ENCODE data around the gene MYBL2.
A peak's percentile ranks its signal among the peaks of the same experiment; 100 is the strongest.
"Not testable (repeated sequence)": the region's sequence is repeated elsewhere in the genome, so short reads cannot be mapped to it uniquely, and the experiment has no call there.

MYBL2 gene

DNA sequence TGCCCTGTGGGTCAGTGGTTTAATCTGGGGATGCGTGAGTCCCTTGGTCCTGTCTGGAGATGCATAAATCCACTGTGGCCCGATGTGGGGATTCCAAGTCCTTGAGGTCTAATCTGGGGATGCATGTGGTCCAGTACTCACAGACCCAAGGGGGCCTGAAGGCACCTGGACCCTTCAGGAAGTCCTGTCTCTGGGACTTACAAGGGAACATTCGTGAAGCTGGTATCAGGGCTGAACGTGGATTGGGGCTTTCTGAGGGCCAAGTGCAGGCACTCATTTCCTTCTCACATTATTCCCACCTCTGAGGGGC is 85.1 kb downstream of the MYBL2 start:
- DNase-seq (ENCODE audit: low read depth) = no peak

DNA sequence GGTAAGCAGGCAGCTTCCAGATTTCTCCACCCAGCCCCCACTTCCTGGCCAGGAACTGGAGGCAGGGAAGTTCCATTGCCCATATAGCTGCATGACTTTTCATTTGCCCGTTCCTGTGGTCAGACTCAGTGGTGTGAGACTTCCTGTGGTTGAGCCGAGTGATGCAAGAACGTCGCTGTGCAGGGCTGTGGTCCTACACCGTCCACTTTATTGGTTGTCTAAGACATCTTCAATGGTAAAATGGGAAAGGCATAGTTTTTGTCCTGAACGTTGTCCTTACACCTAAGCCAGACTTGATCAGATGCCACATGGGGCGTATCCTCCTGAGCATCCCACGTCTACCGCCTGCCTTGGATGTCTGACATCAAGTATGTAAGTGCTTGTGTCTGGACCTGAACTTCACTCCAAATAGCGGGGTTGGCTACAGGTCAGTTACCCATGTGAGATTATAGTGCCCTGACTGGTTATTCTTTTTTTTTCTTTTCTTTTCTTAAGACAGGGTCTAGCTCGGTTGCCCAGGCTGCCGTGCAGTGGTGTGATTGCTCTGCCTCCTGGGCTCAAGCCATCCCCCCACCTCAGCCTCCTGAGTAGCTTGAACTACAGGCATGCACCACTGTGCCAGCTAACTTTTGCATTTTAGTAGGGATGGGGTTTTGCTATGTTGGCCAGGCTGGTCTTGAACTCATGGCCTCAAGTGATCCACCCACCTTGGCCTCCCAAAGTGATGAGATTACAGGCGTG is 85.8 kb downstream of the MYBL2 start:
- peak; percentile 92 for DNase-seq (ENCODE audit: low read depth)

DNA sequence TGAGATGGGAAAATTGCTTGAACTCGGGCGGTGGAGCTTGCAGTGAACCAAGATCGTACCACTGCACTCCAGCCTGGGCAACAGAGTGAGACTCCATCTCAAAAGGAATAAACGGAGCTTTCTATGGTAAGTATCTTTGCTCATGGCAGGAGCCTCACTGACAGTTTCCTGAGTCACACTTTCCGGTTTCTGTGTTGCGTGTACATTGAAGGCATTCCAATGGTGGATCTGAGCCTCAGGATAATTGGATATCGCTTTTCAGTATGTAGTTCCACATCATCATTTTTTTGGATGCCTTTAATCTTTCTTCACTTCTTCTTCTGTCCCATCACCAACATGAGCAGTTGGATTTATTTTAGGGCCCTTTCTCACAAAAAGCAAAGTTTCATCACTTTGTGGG is 88.5 kb downstream of the MYBL2 start:
- DNase-seq (ENCODE audit: low read depth) = no peak

DNA sequence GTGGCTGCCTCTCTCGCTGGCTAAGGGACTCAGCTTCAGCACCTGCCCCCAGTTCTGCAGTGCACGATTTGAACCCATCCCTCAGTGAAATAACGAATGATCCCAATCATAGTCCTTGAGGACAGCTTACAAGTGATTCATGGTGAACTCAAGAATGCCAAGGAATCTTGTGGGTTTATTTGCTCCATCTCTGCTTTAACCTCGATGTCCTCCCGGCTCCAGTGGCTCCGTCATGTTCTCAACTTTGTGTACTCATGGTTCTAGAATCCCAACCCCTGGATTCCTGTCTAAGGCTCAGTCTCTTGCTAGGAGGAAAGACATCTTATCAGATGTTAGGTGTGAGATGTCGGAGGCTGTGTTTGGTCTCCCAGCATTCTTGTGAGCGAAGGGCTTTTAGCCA is 88.9 kb downstream of the MYBL2 start:
- DNase-seq (ENCODE audit: low read depth) = no peak

DNA sequence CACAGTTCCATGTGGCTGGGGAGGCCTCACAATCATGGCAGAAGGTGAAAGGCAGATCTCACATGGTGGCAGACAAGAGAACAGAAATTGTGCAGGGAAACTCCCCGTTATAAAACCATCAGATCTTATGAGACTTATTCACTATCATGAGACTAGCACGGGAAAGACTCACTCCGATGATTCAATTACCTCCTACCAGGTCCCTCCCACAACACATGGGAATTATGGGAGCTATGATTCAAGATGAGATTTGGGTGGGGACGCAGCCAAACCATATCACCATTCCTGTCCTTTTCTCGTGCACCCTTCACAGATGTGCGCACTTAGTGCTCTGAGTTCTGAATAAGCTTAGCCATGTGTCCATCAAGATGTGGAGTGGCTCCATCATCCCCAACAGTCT is 91.0 kb downstream of the MYBL2 start:
- not testable (repeated sequence) for DNase-seq (ENCODE audit: low read depth)

DNA sequence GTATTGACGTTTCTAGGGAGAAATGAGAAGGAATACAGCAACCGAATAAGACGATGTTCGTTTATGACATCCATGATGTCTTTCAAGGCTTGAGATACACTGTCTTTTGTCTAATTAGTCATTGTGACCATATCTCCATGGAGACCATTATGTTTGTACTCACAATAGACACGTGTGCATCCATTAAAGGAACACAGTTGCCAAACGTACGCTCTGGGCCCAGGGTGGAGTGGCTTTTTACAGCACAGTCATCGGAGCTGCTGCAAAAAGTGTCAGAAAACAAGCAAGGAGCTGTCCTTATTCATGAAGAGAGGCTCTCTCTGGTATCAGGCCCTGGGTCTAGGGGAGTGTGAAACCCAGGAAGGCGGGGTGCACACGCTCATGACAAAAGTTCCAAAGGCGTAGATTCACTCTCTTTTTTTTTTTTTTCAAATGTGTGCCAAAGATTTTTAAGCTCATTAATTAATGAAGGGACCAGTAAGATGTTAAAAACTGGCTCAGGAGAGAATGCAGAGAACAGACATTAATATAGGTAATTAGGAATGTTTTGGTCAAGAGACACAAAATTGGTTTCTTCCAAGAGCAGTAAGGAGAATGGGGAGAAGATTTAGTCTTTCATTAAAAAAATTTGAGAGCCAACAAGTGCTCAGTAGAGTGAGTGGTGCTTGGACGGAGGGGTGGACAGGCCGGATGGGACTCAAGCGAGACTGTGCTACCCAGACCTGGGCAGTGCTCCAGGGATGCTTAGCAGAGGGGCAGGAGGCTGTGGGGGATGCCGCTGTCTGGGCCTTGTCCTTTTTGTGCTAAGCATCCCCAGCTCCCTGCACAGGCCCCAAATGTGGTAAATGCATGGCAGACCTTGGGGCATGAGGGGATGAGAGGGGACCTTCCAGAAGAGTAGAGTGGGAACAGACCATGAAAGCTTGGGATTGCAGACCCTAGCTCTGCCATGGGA is 94.7 kb downstream of the MYBL2 start:
- no peak for DNase-seq (ENCODE audit: low read depth)

DNA sequence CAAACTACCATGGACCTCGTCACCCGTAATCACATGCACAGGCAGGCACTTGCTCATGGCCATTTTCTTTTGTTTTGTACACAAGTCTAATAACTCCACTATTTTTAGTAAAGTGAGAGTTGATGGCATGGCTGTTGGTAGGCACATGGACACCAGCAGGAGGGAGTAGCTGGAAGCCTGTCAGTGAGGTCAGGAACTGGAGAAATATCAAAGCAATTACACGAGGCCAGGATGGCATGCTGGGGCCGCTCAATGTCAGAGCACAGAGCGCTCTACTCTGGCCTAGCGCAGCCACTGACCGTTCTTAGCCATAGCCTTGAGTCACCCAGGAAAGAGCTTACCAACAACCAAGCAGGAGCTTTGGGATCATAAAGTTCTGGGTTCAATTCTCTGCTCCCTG is 96.0 kb downstream of the MYBL2 start:
- no peak for DNase-seq (ENCODE audit: low read depth)

DNA sequence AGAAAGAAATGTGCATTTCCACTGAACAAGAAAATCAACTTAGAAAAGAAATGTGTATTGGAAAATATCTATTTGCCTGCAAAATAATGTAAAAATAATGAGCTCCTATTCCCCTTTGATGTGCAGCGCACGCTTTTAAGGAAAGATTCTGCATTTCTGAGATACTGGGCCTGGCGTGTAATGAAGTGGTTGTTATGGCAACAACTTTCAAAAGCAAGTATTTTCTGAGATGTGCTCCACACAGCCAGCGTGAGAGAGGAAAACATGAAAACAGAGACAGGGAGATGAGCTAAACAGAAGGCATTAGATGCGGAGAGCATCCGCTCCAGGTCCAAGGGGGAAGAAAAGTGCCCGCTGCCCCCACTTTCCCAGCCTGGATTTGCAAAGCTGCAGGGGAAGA is 99.0 kb downstream of the MYBL2 start:
- no peak for DNase-seq (ENCODE audit: low read depth)
